Muscle of leg (tissue), 11 donors: ENCODE measurements around the gene SH3RF3. TPM values are rescaled to one million over a fixed set of nuclear protein-coding genes. Genes with fewer than 3 reads are reported as not detected.

Source experiments
- DNase-seq: peaks from one replicate; pipeline ENCODE4 v3.0.0; 2013
- H3K27ac ChIP-seq: one replicate; pipeline ENCODE4 v1.5.1; 2013; ENCODE audit warnings: mild to moderate bottlenecking, low read length, control low read depth
- H3K27me3 ChIP-seq: one replicate; pipeline ENCODE4 v1.6.1; 2013; ENCODE audit warnings: low read length; ENCODE audit not compliant: control insufficient read depth, insufficient read depth
- H3K36me3 ChIP-seq: one replicate; pipeline ENCODE4 v1.6.1; 2013; ENCODE audit warnings: low read length; ENCODE audit not compliant: control insufficient read depth, insufficient read depth
- H3K4me1 ChIP-seq: one replicate; pipeline ENCODE4 v1.6.1; 2013; ENCODE audit warnings: low read length; ENCODE audit not compliant: control insufficient read depth, insufficient read depth
- H3K4me3 ChIP-seq: one replicate; pipeline ENCODE4 v1.5.1; 2013; ENCODE audit warnings: low read length, control low read depth
- H3K9me3 ChIP-seq: replicated peaks from 2 replicates; pipeline ENCODE4 v1.6.1; 2013; ENCODE audit warnings: low read depth, low read length; ENCODE audit not compliant: control insufficient read depth
- WGBS: methylation state at CpG from one replicate; pipeline ENCODE4 v1.1.5; 2013; ENCODE audit warnings: missing lambda C conversion rate; ENCODE audit not compliant: insufficient coverage; 5-methylcytosine and 5-hydroxymethylcytosine counted together
- polyA plus RNA-seq, 8 donors: library from polyadenylated mRNA; unstranded; fragments of 120-200 nt; gene quantifications; one replicate each; pipeline versions ENCODE4 v1.2.1 to v1.2.3, GENCODE V29; 2013; ENCODE audit warnings: inconsistent platforms in 1 of 8, low replicate concordance in 1 of 8; ENCODE audit not compliant: insufficient read length in 8 of 8, insufficient read depth in 1 of 8
- total RNA-seq: library from RNA; stranded (reverse); fragments of 120-200 nt; gene quantifications from one replicate; pipeline ENCODE4 v1.2.4, GENCODE V29; 2013

SH3RF3 gene
- total and polyA plus RNA-seq, 9 donors, result 2.7 to 6.8 (median 4.7) TPM

DNA sequence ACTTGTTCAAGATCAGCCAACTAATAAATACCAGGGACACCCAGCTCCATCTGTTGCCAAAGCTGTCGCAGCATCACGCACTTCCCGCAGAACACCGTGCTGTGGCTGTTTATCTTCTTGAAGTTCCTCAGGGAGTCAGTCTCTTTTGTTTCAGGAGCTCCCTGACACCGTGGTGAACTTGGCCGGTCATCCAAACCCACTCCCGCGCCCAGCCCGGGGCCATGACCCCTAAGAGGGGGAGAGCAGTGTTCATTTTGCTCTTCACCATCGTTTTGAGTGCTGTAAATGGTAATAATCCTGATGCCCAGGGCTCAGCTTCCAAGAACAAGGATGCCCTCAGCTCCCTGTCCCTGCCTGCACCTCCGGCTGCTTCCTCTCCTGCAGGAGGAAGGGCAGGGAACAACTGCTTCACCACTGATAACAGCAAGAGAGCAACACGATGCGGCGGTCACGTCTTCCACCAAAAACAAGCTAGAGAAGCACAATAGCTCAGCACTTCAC lies 353.4 kb downstream of the SH3RF3 start:
- no peaks in the 10 kb centered on the region for H3K9me3 ChIP-seq
- H3K4me3 ChIP-seq, result no peak overlapping the region
- H3K36me3 ChIP-seq, result no peaks in the 10 kb centered on the region
- H3K4me1 ChIP-seq, result peaks cover 59% of the 10 kb centered on the region
- H3K27ac ChIP-seq, result no peak overlapping the region
- DNase-seq, result peak; percentile 50
- 47% methylated on average over 13 of the region's 15 CpGs for WGBS
- peaks cover 2% of the 10 kb centered on the region for H3K27me3 ChIP-seq

GRCh38 chr2:109486711-109487535 lies 357.9 kb downstream of the SH3RF3 start:
- DNase-seq, result peak; percentile 85
- H3K27me3 ChIP-seq, result peaks cover 2% of the 10 kb centered on the region
- H3K4me3 ChIP-seq, result no peak overlapping the region
- WGBS, result 41% methylated on average over 10 of the region's 19 CpGs
- peak overlapping the region; percentile 59 for H3K27ac ChIP-seq
- no peaks in the 10 kb centered on the region for H3K9me3 ChIP-seq
- H3K4me1 ChIP-seq, result peaks cover 51% of the 10 kb centered on the region
- H3K36me3 ChIP-seq, result peaks cover 3% of the 10 kb centered on the region

GRCh38 chr2:109487536-109487869 lies 358.5 kb downstream of the SH3RF3 start:
- H3K27me3 ChIP-seq, result peaks cover 2% of the 10 kb centered on the region
- H3K9me3 ChIP-seq, result no peaks in the 10 kb centered on the region
- WGBS, result 63% methylated on average over 6 of the region's 7 CpGs
- peaks cover 3% of the 10 kb centered on the region for H3K36me3 ChIP-seq
- H3K27ac ChIP-seq, result peak overlapping the region; percentile 42
- peaks cover 45% of the 10 kb centered on the region for H3K4me1 ChIP-seq
- no peak overlapping the region for H3K4me3 ChIP-seq
- DNase-seq, result no peak

DNA sequence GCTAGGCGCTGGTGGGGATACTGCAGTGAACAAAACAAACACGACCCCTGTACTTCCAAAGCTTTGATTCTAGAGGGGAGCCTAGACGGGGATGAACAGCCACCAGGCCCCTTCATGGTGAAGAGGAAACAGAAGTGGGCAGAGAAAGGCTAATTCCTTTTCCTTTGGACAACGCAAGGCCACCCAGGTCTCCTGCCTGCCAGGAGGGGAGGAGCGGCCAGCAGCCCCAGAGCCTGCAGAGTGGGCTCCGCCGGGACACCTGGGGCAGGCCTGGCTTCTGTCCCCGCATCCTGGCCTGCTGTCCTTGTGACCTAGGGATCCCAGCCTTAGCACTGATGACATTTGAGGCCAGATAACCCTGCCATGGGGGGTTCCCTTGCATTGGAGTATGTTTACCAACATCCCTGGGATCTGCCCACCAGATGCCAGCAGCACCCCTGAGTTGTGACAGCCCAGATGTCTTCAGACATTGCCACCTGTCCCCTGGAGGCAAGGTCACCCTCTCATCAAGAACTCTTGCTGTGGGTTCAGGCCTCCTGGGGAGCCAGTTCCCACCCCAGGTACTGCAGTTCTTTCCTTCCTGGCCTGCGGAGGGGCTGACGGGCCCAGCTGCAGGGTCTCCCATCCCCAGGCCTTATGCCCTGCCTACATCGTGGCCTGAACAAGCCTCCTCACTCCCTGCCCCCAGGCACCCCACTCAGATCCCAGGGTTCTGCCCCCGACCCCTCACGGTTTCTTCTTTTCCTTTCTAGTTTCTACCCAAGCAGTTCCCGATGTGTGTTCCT lies 359.1 kb downstream of the SH3RF3 start:
- no peak for DNase-seq
- no peaks in the 10 kb centered on the region for H3K9me3 ChIP-seq

GRCh38 chr2:109489296-109489695 lies 360.3 kb downstream of the SH3RF3 start:
- Histone ChIP-seq H3K27me3 (peaks cover 2% of the 10 kb centered on the region), H3K27ac (no peak overlapping the region), H3K9me3 (no peaks in the 10 kb centered on the region), H3K4me3 (no peak overlapping the region), H3K4me1 (peaks cover 34% of the 10 kb centered on the region), H3K36me3 (peaks cover 3% of the 10 kb centered on the region)
- WGBS, result 88% methylated on average over 6 of the region's 9 CpGs
- DNase-seq, result no peak

More for the DNA sequence above, 359.1 kb downstream of the SH3RF3 start:
- H3K27ac ChIP-seq, result peak overlapping the region; percentile 42
- H3K4me1 ChIP-seq, result peaks cover 41% of the 10 kb centered on the region
- WGBS, result 92% methylated on average over 12 of the region's 14 CpGs
- peaks cover 3% of the 10 kb centered on the region for H3K36me3 ChIP-seq
- H3K4me3 ChIP-seq, result no peak overlapping the region
- peaks cover 2% of the 10 kb centered on the region for H3K27me3 ChIP-seq

- no peaks in the 10 kb centered on the region for H3K9me3 ChIP-seq
- no peak for DNase-seq
- peaks cover 3% of the 10 kb centered on the region for H3K36me3 ChIP-seq
- H3K4me3 ChIP-seq, result no peak overlapping the region
- H3K27me3 ChIP-seq, result no peaks in the 10 kb centered on the region
- WGBS, result 94% methylated on average over 4 of the region's 4 CpGs
- no peak overlapping the region for H3K27ac ChIP-seq
- H3K4me1 ChIP-seq, result peaks cover 52% of the 10 kb centered on the region
Measured at GRCh38 chr2:109493176-109493935, 364.4 kb downstream of the SH3RF3 start.

DNA sequence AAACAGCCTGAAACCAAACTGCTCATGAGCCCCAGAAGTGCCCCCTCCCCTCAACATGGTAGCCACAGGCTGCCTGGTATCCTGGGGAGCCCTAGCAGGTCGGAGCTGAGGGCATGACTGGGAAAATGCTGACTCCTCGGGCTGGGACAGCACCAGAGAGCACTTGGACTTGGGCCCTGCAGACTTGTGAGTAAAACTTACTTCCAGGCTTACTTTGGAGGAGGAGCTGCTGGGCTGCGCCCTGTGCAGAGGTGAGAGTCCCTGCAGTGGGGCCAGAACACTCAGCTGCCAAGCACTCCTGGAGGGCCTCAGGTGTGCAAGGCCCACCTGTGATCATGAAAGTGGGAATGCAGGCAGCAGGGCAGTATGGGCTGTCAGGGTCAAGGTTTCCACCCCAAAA lies 365.3 kb downstream of the SH3RF3 start:
- no peak for DNase-seq
- WGBS, result 87% methylated on average over 3 of the region's 3 CpGs

DNA sequence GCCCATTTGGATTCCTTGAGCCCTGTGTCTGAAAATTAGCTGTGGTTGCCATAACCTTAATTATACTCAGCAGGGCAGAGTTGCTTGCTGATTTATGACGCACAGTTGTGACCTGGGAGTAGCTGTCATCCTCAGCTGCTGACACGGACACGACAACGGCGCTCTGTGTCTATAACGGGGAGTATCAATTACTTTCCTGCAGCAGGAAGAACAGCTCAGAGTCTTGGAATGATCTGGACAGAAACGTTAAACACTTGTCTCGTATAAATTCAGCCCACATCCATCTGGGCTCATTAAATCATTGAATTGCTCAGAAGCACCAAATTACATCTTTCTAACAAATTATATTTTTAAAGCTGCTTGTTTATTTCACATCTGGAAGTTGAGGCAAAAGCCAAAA lies 368.5 kb downstream of the SH3RF3 start:
- H3K4me1 ChIP-seq, result peaks cover 63% of the 10 kb centered on the region
- WGBS, result 7% methylated on average over 7 of the region's 8 CpGs
- DNase-seq, result peak; percentile 85
- no peaks in the 10 kb centered on the region for H3K36me3 ChIP-seq
- no peaks in the 10 kb centered on the region for H3K27me3 ChIP-seq
- H3K9me3 ChIP-seq, result no peaks in the 10 kb centered on the region
- H3K4me3 ChIP-seq, result no peak overlapping the region
- peak overlapping the region; percentile 74 for H3K27ac ChIP-seq

More for the DNA sequence above, 365.3 kb downstream of the SH3RF3 start:
- Histone ChIP-seq H3K9me3 (no peaks in the 10 kb centered on the region), H3K4me1 (peaks cover 52% of the 10 kb centered on the region), H3K27ac (peak overlapping the region; percentile 32), H3K27me3 (no peaks in the 10 kb centered on the region), H3K4me3 (no peak overlapping the region), H3K36me3 (peaks cover 3% of the 10 kb centered on the region)

DNA sequence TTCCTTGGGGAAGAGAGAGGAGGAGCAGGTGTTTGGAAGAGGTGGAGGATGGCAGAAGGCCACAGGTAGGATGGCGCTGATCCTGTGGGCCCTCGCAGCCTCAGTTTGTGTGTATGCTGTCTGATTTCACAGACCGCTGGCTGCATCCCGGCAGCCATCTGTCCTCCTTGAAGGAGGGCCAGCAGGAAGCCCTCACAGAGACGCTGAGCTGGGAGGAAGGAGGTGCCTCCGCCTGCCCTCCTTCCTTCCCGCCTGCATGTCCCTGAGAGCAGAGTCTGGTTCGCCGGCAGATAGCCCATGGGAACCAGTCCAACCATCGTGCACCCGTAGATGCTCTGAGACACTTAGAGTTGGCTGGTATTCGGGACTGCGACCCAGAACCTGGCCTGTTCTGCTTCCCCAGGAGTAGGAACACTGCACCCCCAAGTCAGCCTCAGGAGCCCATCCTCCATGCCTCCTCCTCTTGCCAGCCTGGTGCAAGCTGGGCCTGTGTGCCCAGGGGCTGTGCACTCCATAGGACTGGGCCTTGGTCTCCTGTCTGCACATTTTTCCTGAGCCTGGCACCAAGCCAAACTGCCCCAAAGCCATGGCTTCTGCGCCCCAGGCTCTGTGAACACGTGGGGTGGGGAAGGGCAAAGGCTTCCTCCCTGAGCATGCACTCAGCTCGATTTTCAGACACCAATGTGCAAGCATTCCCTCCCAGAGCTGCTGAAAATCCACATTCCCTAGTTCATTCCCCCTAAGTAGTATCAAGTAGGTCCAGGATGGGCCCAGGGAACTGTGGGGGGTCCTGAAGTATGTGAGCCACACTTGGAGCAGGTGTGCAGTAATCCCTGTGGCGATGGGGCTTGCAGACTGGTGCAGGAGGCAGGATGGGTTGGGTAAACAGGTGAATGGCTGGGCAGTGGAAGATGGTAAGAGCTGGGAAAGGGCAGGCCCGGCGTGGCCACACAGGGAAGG lies 369.2 kb downstream of the SH3RF3 start:
- Histone ChIP-seq H3K4me3 (no peak overlapping the region), H3K36me3 (no peaks in the 10 kb centered on the region), H3K9me3 (no peaks in the 10 kb centered on the region), H3K27ac (peak overlapping the region; percentile 74), H3K4me1 (peaks cover 63% of the 10 kb centered on the region), H3K27me3 (no peaks in the 10 kb centered on the region)
- 39% methylated on average over 10 of the region's 19 CpGs for WGBS
- peak; percentile 72 for DNase-seq
